Esophagus squamous epithelium (tissue), 5 donors: Measurements from ENCODE around the gene SPO11. TPM values are rescaled to one million over a fixed set of nuclear protein-coding genes. Genes with fewer than 3 reads are reported as not detected.
"Not testable (repeated sequence)": the region's sequence is repeated elsewhere in the genome, so short reads cannot be mapped to it uniquely, and the experiment has no call there.

Source experiments
- DNase-seq: peaks from one replicate; lab custom pipeline; 2025; lab: John Stamatoyannopoulos, UW
- H3K27ac ChIP-seq, 4 donors: fragments of 200-600 bp; sonication (generic); one replicate each; pipeline ENCODE4 v1.5.1; 2016 to 2019; ENCODE audit warnings: mild to moderate bottlenecking in 1 of 4
- H3K27me3 ChIP-seq, 4 donors: fragments of 200-600 bp; sonication (generic); 1 replicate in 3 of 4; 2 replicates in 1 of 4; pipeline versions ENCODE4 v1.5.1 to v1.6.0; 2017 to 2021; ENCODE audit warnings: antibody characterized with exemption in 1 of 4
- H3K36me3 ChIP-seq, 3 donors: fragments of 200-600 bp; sonication (generic); one replicate each; pipeline ENCODE4 v1.5.1; 2016 to 2019
- H3K4me1 ChIP-seq, 3 donors: fragments of 200-600 bp; sonication (generic); one replicate each; pipeline ENCODE4 v1.5.1; 2017 to 2019
- H3K4me3 ChIP-seq, 4 donors: fragments of 200-600 bp; sonication (generic); 1 replicate in 3 of 4; 2 replicates in 1 of 4; pipeline ENCODE4 v1.5.1; 2016 to 2019; ENCODE audit warnings: mild to moderate bottlenecking in 2 of 4, moderate library complexity in 1 of 4
- H3K9me3 ChIP-seq, 3 donors: fragments of 200-600 bp; sonication (generic); one replicate each; pipeline ENCODE4 v1.5.1; 2016 to 2019
- POLR2A ChIP-seq, 4 donors: fragments of 450-650 bp; IDR thresholded peaks; one replicate each; pipeline ENCODE4 v1.6.1; 2017; ENCODE audit warnings: antibody characterized with exemption in 4 of 4, mild to moderate bottlenecking in 4 of 4, moderate library complexity in 3 of 4
- WGBS, 2 donors: methylation state at CpG; one replicate each; pipeline ENCODE4 v1.1.5; 2018; 5-methylcytosine and 5-hydroxymethylcytosine counted together
- intact Hi-C: fragments of 100-400 bp; cut with DNase I; formaldehyde crosslinking; loops from one replicate; pipeline ENCODE4 v1.15.0; 2022
- total RNA-seq, 4 donors: library from RNA; depleted of rRNA; stranded (reverse); fragments of >200 nt; gene quantifications; one replicate each; pipeline ENCODE4 v1.1.0, GENCODE V29; 2016
- TF ChIP-seq, protein P1 (sequence below), 6 experiments: fragments of 450-650 bp in 4 of 6; fragments of 200-600 bp in 2 of 6; sonication (generic) in 2 of 6; IDR thresholded peaks; one replicate each; pipeline ENCODE4 v1.5.1; 2016 to 2019; ENCODE audit warnings: antibody characterized with exemption in 6 of 6, mild to moderate bottlenecking in 4 of 6, moderate library complexity in 4 of 6
- donor health status: DM: yes; HTN: yes; CAD: no.

Gene SPO11
- total RNA-seq, 4 donors from 2014 or later, result not detected

DNA sequence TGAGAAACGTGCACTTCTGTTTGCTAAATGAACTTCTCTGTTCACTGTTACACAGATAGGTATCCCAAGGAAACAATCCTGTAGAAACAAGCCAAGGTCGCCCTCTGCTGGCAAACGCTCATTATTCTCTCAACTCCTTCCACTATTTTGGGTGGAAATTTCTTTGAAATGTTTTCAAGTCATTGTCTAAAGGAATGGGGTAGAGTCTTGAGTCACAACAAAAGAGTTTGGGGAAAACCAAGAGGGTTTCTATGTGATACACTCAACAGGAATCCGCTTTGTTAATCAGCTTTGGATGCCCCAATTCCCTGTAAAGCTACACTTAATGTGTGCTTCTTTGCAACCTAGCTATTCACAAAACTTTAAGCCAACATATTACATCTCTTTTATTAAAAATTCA lies 16.9 kb downstream of the SPO11 start:
- Histone ChIP-seq H3K27ac (no peak overlapping the region), H3K9me3 (no peaks in the 10 kb centered on the region), H3K27me3 (peaks cover 0 to 14% (median 0%) of the 10 kb centered on the region in 4 donors), H3K4me1 (peaks cover 0 to under 1% (median under 1%) of the 10 kb centered on the region in 3 donors), H3K4me3 (no peak overlapping the region), H3K36me3 (no peaks in the 10 kb centered on the region)
- intact Hi-C loops, result loop anchor here (5.0 kb wide), 1 partner anchor 259 kb away; no protein-coding TSS in a partner anchor
- 1% methylated on average over 4 of the region's 4 CpGs for WGBS, 2 donors
- DNase-seq, result no peak
- TF ChIP-seq, protein P1, sequence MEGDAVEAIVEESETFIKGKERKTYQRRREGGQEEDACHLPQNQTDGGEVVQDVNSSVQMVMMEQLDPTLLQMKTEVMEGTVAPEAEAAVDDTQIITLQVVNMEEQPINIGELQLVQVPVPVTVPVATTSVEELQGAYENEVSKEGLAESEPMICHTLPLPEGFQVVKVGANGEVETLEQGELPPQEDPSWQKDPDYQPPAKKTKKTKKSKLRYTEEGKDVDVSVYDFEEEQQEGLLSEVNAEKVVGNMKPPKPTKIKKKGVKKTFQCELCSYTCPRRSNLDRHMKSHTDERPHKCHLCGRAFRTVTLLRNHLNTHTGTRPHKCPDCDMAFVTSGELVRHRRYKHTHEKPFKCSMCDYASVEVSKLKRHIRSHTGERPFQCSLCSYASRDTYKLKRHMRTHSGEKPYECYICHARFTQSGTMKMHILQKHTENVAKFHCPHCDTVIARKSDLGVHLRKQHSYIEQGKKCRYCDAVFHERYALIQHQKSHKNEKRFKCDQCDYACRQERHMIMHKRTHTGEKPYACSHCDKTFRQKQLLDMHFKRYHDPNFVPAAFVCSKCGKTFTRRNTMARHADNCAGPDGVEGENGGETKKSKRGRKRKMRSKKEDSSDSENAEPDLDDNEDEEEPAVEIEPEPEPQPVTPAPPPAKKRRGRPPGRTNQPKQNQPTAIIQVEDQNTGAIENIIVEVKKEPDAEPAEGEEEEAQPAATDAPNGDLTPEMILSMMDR (IDR thresholded peaks at IDR 0.05), result peak; percentile 50 to 80 (median 75)
- no peak for TF ChIP-seq POLR2A (IDR thresholded peaks at IDR 0.05)

DNA sequence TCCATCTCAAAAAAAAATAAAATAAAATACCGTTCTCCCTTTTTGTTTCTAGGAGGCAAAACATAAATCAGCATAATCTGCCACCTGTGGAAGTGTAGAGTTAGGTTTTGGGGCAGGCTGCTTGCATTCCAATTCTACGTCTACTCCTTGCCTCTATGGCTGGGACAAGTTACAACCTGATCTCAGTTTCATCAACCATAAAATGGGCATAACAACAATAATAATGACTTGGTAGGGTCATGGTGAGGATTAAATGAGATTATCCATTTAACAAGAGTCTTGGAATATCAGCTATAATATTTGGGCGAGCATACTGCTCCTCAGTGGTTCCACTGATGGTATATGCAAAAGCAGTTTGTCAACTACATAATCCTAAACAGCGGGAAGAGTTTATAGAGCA lies 17.8 kb downstream of the SPO11 start:
- no peak overlapping the region for H3K27ac ChIP-seq
- H3K27me3 ChIP-seq, result peaks cover 0 to 14% (median 0%) of the 10 kb centered on the region in 4 donors
- H3K4me3 ChIP-seq, result no peak overlapping the region
- H3K4me1 ChIP-seq, result peaks cover 4 to 10% (median 5%) of the 10 kb centered on the region in 3 donors
- intact Hi-C loops, result loop anchor here (5.0 kb wide), 1 partner anchor 260 kb away; no protein-coding TSS in a partner anchor
- H3K9me3 ChIP-seq, result no peaks in the 10 kb centered on the region
- TF ChIP-seq, protein P1 (IDR thresholded peaks at IDR 0.05), result no peak
- TF ChIP-seq POLR2A (IDR thresholded peaks at IDR 0.05), result no peak
- H3K36me3 ChIP-seq, result no peaks in the 10 kb centered on the region
- DNase-seq, result no peak
- 42 to 77% methylated on average over 4 of the region's 4 CpGs for WGBS, 2 donors

DNA sequence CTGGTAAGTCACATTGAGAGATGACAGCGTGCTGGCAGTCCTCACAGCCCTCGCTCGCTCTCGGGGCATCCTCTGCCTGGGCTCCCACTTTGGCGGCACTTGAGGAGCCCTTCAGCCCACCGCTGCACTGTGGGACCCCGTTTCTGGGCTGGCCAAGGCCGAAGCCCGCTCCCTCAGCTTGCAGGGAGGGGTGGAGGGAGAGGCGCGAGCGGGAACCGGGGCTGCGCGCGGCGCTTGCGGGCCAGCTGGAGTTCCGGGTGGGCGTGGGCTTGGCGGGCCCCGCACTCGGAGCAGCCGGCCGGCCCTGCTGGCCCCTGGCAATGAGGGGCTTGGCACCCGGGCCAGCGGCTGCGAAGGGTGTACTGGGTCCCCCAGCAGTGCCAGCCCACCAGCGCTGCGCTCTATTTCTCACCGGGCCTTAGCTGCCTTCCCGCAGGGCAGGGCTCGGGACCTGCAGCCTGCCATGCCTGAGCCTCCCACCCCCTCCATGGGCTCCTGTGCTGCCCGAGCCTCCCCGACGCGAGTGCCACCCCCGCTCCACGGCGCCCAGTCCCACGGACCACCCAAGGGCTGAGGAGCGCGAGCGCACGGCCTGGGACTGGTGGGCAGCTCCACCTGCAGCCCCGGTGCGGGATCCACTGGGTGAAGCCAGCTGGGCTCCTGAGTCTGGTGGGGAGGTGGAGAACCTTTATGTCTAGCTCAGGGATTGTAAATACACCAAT lies 18.8 kb downstream of the SPO11 start:
- WGBS, 2 donors, result 78 to 87% methylated on average over 7 of the region's 47 CpGs
- DNase-seq, result not testable (repeated sequence)

DNA sequence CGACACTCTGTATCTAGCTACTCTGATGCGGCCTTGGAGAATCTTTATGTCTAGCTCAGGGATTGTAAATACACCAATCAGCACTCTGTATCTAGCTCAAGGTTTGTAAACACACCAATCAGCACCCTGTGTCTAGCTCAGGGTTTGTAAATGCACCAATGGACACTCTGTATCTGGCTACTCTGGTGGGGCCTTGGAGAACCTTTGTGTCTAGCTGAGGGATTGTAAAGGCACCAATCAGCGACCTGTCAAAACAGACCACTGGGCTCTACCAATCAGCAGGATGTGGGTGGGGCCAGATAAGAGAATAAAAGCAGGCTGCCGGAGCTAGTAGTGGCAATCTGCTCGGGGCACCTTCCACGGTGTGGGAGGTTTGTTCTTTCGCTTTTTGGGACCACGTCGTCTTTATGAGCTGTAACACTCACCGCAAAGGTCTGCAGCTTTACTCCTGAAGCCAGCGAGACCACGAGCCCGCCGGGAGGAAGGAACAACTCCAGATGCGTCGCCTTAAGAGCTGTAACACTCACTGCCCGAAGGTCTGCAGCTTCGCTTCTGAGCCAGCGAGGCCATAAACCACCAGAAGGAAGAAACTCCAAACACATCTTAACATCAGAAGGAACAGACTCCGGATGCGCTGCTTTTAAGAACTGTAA lies 19.4 kb downstream of the SPO11 start:
- Histone ChIP-seq H3K4me1 (peaks cover 5 to 22% (median 7%) of the 10 kb centered on the region in 3 donors), H3K27me3 (peaks cover 0 to 14% (median 0%) of the 10 kb centered on the region in 4 donors)
- not testable (repeated sequence) for H3K4me3 ChIP-seq, DNase-seq, H3K27ac ChIP-seq, H3K9me3 ChIP-seq, H3K36me3 ChIP-seq
- intact Hi-C loops, result loop anchor here (5.0 kb wide), 1 partner anchor 262 kb away; no protein-coding TSS in a partner anchor
- WGBS, 2 donors, result 89 to 97% methylated on average over 12 to 16 of the region's 21 CpGs

More for the DNA sequence above, 18.8 kb downstream of the SPO11 start:
- not testable (repeated sequence) for H3K36me3 ChIP-seq, H3K4me3 ChIP-seq, H3K9me3 ChIP-seq, H3K27ac ChIP-seq
- H3K4me1 ChIP-seq, result peaks cover 5 to 20% (median 7%) of the 10 kb centered on the region in 3 donors
- intact Hi-C loops, result loop anchor here (5.0 kb wide), 1 partner anchor 261 kb away; no protein-coding TSS in a partner anchor
- peaks cover 0 to 14% (median 0%) of the 10 kb centered on the region in 4 donors for H3K27me3 ChIP-seq

DNA sequence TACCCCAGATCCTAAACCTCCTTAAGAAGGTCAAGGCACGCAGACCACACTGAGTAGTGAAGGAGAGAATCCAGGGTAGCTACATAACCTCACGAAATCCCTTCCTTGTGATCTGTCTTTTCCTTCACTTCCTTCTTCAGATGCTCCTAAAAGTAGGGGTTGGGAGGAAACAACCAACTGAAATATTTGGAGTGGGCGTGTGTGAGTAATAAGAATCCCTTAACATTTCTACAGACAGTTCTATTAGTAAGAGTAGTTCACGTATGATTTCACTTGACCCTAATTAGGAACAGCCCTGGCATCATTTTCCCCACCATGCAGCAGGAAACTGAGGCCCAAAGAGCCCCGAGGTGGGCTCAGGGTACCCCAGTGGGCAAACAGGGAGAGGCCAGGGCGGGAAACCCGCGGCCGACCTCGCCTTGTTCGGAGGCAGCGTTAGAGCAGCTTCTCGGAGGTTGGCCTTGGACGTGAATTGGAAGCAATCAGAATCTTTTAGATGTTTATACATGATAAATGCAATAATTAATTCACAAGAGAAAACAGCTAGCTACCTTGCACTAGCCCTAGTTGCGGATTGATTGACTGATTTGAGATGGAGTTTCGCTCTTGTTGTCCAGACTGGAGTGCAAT lies 20.6 kb downstream of the SPO11 start:
- TF ChIP-seq POLR2A (IDR thresholded peaks at IDR 0.05), result no peak
- TF ChIP-seq, protein P1 (IDR thresholded peaks at IDR 0.05), result no peak
- no peaks in the 10 kb centered on the region for H3K9me3 ChIP-seq
- H3K36me3 ChIP-seq, result peaks cover 0 to 7% (median 0%) of the 10 kb centered on the region in 3 donors
- H3K27me3 ChIP-seq, result peaks cover 0 to 14% (median 0%) of the 10 kb centered on the region in 4 donors
- H3K4me1 ChIP-seq, result peaks cover 5 to 22% (median 7%) of the 10 kb centered on the region in 3 donors
- intact Hi-C loops, result no loop called here
- DNase-seq, result no peak
- peak overlapping the region in 2 of 4 donors; percentile 82 to 93 for H3K4me3 ChIP-seq
- H3K27ac ChIP-seq, result peak overlapping the region in 1 of 4 donors; percentile 93
- 60 to 73% methylated on average over 15 to 16 of the region's 16 CpGs for WGBS, 2 donors

DNA sequence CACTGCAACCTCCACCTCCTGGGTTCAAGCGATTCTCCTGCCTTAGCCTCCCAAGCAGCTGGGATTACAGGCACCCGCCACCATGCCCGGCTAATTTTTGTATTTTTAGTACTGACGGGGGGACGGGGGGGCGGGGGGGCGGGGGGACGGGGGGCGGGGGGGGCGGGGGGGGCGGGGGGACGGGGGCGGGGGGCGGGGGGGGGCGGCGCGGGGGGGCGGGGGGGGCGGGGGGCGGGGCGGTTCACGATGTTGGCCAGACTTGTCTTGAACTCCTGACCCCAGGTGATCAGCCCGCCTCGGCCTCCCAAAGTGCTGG lies 21.1 kb downstream of the SPO11 start:
- intact Hi-C loops, DNase-seq: not testable (repeated sequence)
- WGBS, 2 donors, result 83 to 100% methylated on average over 1 of the region's 24 CpGs

More for the DNA sequence above, 21.1 kb downstream of the SPO11 start:
- peak overlapping the region; percentile 93 to 96 (median 94) for H3K27ac ChIP-seq
- H3K4me1 ChIP-seq, result peaks cover 5 to 22% (median 7%) of the 10 kb centered on the region in 3 donors
- peak overlapping the region; percentile 82 to 93 (median 88) for H3K4me3 ChIP-seq
- H3K27me3 ChIP-seq, result peaks cover 0 to 13% (median 0%) of the 10 kb centered on the region in 4 donors
- not testable (repeated sequence) for H3K9me3 ChIP-seq
- H3K36me3 ChIP-seq, result peaks cover 0 to 12% (median 0%) of the 10 kb centered on the region in 3 donors
